Ecto neural progenitor cell (in vitro differentiated cells): Measurements from ENCODE around the gene FRAS1.
"Not testable (repeated sequence)": the region's sequence is repeated elsewhere in the genome, so short reads cannot be mapped to it uniquely, and the experiment has no call there.

Source experiments
- DNase-seq: peaks from one replicate; pipeline ENCODE4 v3.0.0-alpha.2; 2018; ENCODE audit warnings: low spot score

Gene FRAS1

DNA sequence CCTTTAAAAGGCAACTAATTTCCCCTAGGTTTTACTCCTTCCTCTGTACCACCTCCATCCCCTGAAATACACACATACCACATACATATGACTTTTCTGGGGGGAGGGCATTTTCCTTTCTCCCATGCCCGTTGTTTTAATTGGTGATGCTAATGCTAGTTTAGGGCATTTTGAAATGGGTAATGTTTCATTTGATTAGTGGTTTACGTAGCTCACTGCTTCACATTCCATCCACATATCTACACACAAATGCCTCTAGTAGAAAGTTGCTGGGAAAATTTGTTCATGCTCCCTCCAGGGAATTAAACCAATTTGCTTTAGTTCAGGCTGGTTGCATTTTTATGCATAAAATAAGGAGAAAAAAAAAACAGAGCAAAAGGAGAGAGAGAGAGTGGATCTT, 231.2 kb downstream of the FRAS1 start:
- no peak for DNase-seq

GRCh38 chr4:78291277-78291676, 234.2 kb downstream of the FRAS1 start:
- DNase-seq, result no peak

- DNase-seq, result no peak
Observed at GRCh38 chr4:78292341-78292740, 235.2 kb downstream of the FRAS1 start.

GRCh38 chr4:78292856-78293255, 235.7 kb downstream of the FRAS1 start:
- DNase-seq, result no peak

GRCh38 chr4:78293348-78293747, 236.2 kb downstream of the FRAS1 start:
- no peak for DNase-seq

- DNase-seq, result no peak
Observed at GRCh38 chr4:78293821-78294301, 236.7 kb downstream of the FRAS1 start.

DNA sequence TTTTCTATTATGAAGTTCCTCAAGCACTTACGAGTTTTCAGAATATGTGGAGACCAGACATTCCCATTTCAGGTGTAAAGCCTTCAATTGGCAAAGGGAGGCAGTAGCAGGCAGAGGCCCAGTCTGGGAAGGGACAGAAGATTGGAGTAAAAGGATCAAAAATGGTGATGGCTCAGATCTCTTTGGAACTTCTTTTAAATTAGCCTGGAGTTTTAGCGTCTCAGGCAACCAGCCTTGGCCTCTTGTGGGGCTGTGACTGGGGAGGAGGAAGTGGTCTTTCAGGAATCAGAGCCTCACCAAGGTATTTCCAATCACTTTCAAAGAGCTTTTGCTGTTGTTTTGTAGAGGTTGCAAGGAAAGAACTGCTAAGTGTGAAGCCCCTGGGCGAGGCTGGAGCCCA, 239.1 kb downstream of the FRAS1 start:
- no peak for DNase-seq

DNA sequence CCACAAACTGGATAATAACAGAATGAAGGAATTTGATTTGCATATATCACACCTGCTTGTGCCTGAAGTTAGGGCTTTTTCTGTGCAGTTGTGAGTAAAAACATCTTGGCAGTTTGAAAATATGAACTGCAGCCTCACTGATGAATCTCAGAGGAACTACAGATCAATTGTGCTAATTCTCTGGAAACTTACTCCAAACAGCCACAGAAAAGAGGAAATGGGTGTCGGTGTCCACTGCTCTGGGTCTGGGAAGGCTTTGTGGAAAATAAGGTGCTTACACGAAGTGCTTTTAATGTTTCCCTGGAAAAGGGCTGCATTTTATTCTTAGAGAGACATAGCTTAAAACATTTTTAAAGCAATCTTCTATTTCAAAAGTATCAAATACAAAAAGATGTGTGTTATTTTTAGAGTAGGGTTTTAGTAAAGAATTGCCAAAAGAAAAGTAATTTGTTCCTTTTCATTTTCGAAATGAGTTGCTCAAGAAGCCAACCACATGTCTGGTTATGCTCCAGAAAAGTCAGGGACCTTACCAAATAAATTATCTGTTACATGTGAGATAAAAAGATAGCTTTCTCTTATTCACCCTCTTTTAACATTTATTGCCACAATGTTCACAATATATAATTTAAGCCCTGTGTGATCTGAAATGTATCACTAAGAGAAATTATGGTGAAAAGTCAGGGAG, 240.1 kb downstream of the FRAS1 start:
- DNase-seq, result no peak

DNA sequence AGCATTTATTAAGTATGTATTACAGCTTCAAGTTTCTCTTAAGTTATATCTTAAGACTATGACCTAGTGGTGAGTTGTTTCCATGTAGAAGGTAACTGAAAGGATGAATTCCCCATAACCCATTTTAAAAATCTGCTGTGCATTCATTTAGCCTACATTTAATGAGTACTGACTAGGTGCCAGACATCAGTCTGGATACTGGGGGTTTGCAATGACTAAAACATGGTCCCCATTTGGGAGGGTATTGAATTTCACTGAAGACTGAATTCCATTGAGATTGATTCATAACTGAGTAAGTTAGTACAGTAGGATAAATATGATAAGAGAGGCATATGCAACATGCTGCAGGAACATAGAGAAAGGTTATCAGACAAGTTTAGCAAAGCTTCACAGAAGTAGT, 241.5 kb downstream of the FRAS1 start:
- no peak for DNase-seq

GRCh38 chr4:78299565-78299972, 242.4 kb downstream of the FRAS1 start:
- DNase-seq, result no peak

DNA sequence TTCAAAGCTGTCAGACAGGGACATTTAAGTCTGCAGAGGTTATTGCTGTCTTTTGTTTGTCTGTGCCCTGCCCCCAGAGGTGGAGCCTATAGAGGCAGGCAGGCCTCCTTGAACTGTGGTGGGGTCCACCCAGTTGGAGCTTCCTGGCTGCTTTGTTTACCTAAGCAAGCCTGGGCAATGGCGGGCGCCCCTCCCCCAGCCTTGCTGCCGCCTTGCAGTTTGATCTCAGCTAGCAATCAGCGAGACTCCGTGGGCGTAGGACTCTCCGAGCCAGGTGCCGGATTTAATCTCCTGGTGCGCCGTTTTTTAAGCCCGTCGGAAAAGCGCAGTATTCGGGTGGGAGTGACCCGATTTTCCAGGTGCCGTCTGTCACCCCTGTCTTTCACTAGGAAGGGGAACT, 250.1 kb downstream of the FRAS1 start:
- not testable (repeated sequence) for DNase-seq

GRCh38 chr4:78308517-78308916, 251.4 kb downstream of the FRAS1 start:
- no peak for DNase-seq

DNA sequence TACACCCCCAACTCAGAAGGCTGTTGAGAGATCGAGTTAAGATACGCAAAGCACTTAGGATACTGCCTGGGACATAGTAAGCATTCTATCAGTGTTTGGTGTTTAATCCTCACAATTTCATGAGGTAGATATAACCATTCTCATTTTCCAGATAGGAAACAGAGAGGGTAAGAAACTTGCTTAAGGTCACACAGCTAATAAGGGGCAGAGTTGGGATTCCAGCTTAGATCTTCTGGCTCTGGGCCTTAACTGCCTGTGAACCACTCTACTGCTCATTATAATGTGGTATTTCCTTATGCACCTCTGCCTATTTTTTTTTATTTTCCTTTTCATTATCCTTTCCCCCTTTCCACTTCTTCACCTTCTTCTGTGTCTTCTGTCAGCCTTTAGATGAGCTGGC, 252.2 kb downstream of the FRAS1 start:
- no peak for DNase-seq

- DNase-seq, result no peak
Observed at GRCh38 chr4:78310007-78310739, 253.1 kb downstream of the FRAS1 start.

GRCh38 chr4:78310740-78311115, 253.6 kb downstream of the FRAS1 start:
- DNase-seq, result no peak

DNA sequence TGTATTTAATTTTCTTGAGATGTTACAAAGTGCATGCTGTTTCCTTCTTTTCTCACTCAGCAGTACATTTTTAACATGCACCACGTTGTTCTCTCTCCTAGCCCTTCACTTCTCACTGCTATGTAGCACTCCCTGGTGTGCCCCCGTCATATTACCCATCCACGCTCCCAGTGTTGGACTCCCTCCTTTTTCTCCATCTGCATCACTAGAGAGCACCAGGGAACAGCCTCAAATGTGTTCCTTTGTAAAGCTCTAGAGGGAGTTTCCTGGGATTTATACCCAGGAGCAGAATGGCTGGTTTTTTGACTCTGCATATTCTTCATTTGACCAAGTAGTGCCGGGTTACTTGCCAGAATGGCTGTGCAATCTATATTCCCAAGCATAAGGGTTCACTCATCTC, 254.2 kb downstream of the FRAS1 start:
- no peak for DNase-seq

GRCh38 chr4:78312989-78313753, 256.0 kb downstream of the FRAS1 start:
- no peak for DNase-seq

GRCh38 chr4:78313754-78314120, 256.6 kb downstream of the FRAS1 start:
- DNase-seq, result no peak

- DNase-seq, result no peak
Observed at GRCh38 chr4:78318126-78318525, 261.0 kb downstream of the FRAS1 start.

- DNase-seq, result no peak
Observed at GRCh38 chr4:78320349-78320935, 263.3 kb downstream of the FRAS1 start.

- no peak for DNase-seq
Observed at GRCh38 chr4:78322032-78322431, 264.9 kb downstream of the FRAS1 start.

GRCh38 chr4:78323439-78323838, 266.3 kb downstream of the FRAS1 start:
- DNase-seq, result no peak

- DNase-seq, result no peak
Observed at GRCh38 chr4:78324625-78325024, 267.5 kb downstream of the FRAS1 start.
